RWPE2 (cell line): ENCODE measurements around the gene ELFN2.

ENCODE experiments used
- ATAC-seq: fragments of 200-7000 bp; cut with Tn5 transposase; 3 replicates; pipeline ENCODE4 v1.9.1; 2021; ENCODE audit warnings: low read depth
- DNase-seq: peaks from one replicate; pipeline ENCODE4 v3.0.0-alpha.2; 2020; ENCODE audit warnings: low spot score
- H3K27ac ChIP-seq: fragments of 450-650 bp; 2 replicates; pipeline ENCODE4 v1.5.1; 2017; ENCODE audit warnings: mild to moderate bottlenecking; ENCODE audit not compliant: poor library complexity, severe bottlenecking
- H3K27me3 ChIP-seq: fragments of 250-450 bp; sonication (Bioruptor Pico); 2 replicates; pipeline ENCODE4 v1.5.1; 2021; ENCODE audit warnings: mild to moderate bottlenecking, moderate library complexity; ENCODE audit not compliant: insufficient read depth, poor library complexity, severe bottlenecking
- H3K36me3 ChIP-seq: fragments of 250-450 bp; sonication (Bioruptor Pico); 2 replicates; pipeline ENCODE4 v1.5.1; 2020; ENCODE audit warnings: low read depth, mild to moderate bottlenecking, moderate library complexity
- H3K4me1 ChIP-seq: fragments of 250-450 bp; sonication (Bioruptor Pico); 2 replicates; pipeline ENCODE4 v1.5.1; 2021; ENCODE audit warnings: mild to moderate bottlenecking, moderate library complexity; ENCODE audit not compliant: insufficient read depth, poor library complexity, severe bottlenecking
- H3K4me3 ChIP-seq: fragments of 250-450 bp; sonication (Bioruptor Pico); 2 replicates; pipeline ENCODE4 v1.5.1; 2021; ENCODE audit warnings: mild to moderate bottlenecking, moderate library complexity; ENCODE audit not compliant: severe bottlenecking
- H3K9me3 ChIP-seq: fragments of 250-450 bp; sonication (Bioruptor Pico); 2 replicates; pipeline ENCODE4 v1.5.1; 2021; ENCODE audit warnings: mild to moderate bottlenecking, moderate library complexity; ENCODE audit not compliant: severe bottlenecking
- TF ChIP-seq, protein P1 (sequence below): fragments of 450-650 bp; IDR thresholded peaks from one replicate; pipeline ENCODE4 v1.5.1; 2017; ENCODE audit warnings: mild to moderate bottlenecking, moderate library complexity; ENCODE audit not compliant: poor library complexity, severe bottlenecking

Gene ELFN2

DNA sequence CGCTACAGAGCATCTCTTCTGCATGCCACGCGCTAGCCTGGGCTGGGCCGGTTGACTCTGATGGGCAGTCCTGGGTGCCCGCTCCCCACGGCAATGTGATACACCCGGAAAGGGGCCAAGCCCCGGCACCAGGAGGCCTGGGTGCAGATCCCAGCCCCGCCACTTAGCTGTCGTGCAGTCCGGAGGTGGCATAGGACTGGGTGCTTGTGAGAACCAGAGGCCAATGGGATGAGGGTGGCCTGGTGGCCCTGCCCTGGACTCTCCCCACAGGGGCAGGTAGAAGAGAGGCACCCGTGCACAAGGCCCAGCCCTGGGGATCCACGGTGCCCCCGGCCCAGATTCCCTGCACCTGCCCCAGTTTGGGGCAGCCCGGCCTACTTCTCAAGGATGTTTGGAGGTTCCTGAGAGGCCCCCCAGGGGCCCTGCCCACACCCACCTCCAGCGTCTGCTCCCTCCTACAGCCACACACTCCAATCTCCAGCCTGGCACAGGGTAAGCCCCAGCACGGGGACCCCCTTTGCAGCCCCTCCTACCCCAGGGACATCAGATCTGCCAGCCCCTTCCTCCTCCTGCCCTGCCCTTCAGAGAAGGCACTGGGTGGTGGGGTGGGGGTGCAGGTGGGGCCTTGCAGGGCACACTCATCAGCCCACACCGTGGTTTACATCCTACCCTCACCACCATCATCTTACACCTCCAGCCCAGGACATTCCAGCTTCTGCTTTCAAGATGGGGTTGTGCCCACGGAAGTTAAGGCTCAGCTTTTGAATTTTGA lies 78.0 kb downstream of the ELFN2 start:
- ATAC-seq (no peak), DNase-seq (no peak)
- Histone ChIP-seq H3K36me3 (no peaks in the 10 kb centered on the region), H3K9me3 (no peaks in the 10 kb centered on the region), H3K27ac (no peak overlapping the region), H3K4me1 (peaks cover 18% of the 10 kb centered on the region), H3K4me3 (no peak overlapping the region), H3K27me3 (no peaks in the 10 kb centered on the region)
- TF ChIP-seq, protein P1, sequence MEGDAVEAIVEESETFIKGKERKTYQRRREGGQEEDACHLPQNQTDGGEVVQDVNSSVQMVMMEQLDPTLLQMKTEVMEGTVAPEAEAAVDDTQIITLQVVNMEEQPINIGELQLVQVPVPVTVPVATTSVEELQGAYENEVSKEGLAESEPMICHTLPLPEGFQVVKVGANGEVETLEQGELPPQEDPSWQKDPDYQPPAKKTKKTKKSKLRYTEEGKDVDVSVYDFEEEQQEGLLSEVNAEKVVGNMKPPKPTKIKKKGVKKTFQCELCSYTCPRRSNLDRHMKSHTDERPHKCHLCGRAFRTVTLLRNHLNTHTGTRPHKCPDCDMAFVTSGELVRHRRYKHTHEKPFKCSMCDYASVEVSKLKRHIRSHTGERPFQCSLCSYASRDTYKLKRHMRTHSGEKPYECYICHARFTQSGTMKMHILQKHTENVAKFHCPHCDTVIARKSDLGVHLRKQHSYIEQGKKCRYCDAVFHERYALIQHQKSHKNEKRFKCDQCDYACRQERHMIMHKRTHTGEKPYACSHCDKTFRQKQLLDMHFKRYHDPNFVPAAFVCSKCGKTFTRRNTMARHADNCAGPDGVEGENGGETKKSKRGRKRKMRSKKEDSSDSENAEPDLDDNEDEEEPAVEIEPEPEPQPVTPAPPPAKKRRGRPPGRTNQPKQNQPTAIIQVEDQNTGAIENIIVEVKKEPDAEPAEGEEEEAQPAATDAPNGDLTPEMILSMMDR: no peak

DNA sequence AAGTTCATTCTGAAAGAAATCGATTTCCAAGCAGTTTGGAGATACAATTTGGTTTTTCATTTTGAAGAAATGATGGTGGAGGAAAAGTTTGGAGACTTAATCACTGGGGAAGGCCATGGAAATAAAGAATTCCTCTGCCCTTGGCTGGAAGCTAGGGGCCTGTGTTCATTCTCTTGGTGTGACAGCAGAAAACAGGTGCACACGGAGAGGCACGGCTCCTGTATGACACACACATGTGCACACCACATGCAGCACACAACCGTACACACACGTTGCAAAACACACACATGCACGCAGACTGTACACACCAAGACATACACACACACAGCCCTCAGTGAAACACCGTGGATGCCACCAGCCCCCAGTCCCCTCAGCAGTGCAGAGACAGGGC lies 80.8 kb downstream of the ELFN2 start:
- H3K9me3 ChIP-seq: no peaks in the 10 kb centered on the region
- no peaks in the 10 kb centered on the region for H3K27me3 ChIP-seq
- ATAC-seq (no peak), DNase-seq (no peak)
- no peak overlapping the region for H3K4me3 ChIP-seq
- TF ChIP-seq, protein P1: no peak
- H3K36me3 ChIP-seq: no peaks in the 10 kb centered on the region
- H3K4me1 ChIP-seq: peaks cover 5% of the 10 kb centered on the region
- peak overlapping the region; percentile 47 for H3K27ac ChIP-seq

DNA sequence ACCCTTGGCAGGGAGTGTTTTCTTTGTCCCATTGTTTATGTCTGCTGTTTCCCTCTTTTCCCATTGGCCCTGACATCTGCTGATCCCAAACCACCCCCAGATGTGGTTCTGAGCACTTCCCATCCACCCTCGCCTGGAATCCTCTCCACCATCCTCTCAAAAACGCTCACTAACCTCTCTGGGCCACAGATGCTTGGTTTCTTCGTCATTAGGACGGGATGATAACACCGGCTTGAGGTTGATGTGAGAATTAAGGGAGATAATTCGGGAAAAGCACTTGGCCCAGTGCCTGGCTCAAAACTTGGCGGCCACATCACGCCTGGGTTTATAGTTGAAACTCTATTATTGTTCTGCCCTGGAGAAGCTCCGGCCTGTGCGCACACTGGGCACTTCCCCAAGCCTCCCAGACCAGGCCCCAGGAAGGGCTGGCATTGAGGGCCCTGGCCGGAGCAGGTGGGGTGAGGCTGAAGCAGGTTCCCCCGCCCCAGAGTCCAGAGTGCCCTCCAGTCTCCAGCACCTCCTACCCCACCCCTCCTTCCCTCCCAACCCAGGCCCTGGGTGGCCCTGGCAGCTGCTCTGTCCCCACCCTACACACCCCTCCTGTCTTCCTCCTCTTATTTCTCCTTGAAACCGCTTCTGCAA lies 81.3 kb downstream of the ELFN2 start:
- Histone ChIP-seq H3K36me3 (no peaks in the 10 kb centered on the region), H3K9me3 (no peaks in the 10 kb centered on the region), H3K4me3 (no peak overlapping the region), H3K27me3 (no peaks in the 10 kb centered on the region), H3K4me1 (peaks cover 5% of the 10 kb centered on the region), H3K27ac (peak overlapping the region; percentile 47)
- ATAC-seq (peak; percentile 38; the same call in 1 of the 3 replicates), DNase-seq (no peak)
- TF ChIP-seq, protein P1: no peak

DNA sequence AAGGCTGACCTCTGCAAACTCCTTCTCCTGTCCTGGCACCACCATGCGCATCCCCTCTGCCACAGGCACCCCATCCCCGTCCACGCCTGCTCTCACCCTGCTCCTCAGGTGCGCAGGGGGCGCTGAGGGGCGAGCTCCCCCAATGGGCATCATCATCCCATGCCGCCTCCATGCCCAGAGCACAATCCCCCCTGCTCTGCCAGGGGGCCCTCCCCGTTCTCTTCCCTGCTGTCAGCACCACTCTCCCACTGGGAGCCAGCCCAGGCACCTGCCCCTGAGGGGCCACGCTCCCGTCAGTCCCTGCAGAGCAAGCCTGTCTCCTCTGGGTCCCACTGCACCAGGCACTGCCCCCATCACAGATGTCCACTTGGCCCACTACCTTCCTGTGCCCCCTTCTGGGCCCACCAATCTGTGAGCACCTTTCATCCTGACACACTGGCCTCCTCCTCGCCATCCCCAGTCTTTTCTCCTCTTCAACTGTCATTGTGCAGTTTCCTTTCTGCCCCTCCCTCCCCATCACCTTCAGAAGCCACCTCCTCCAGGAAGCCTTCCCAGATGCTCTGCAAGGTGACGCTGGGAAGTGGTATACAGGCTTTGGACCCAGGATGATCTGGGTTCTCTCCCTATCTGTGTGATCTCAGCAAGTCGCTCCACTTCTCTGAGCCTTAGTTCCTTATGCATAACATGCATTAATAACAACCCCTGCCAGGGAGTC lies 82.4 kb downstream of the ELFN2 start:
- no peak for DNase-seq
- Histone ChIP-seq H3K27ac (peak overlapping the region; percentile 47), H3K36me3 (no peaks in the 10 kb centered on the region), H3K4me3 (no peak overlapping the region), H3K27me3 (no peaks in the 10 kb centered on the region), H3K4me1 (peaks cover 5% of the 10 kb centered on the region), H3K9me3 (no peaks in the 10 kb centered on the region)
- TF ChIP-seq, protein P1: no peak
- no peak for ATAC-seq
